ENCODE measurements around the gene QDPR. TPM values are rescaled to one million over a fixed set of nuclear protein-coding genes. Genes with fewer than 3 reads are reported as not detected.

QDPR gene
- total RNA-seq, 1 donor from 2014 or later: 52.4 TPM

- Mint-ChIP-seq H3K27ac (no peak overlapping the region), H3K4me1 (ENCODE audit: unreplicated experiment) (no peaks in the 10 kb centered on the region), H3K36me3 (no peaks in the 10 kb centered on the region), H3K27me3 (peaks cover 22% of the 10 kb centered on the region), H3K9me3 (no peaks in the 10 kb centered on the region), H3K4me3 (no peak overlapping the region)
- DNase-seq (ENCODE audit: extremely low spot score, unreplicated experiment): no peak
- no peak for TF ChIP-seq CTCF (conservative IDR thresholded peaks at IDR 0.05)
These were observed 11.8 kb upstream of the QDPR start for GRCh38 chr4:17523662-17524061.

GRCh38 chr4:17521595-17521994 lies 9.7 kb upstream of the QDPR start:
- Mint-ChIP-seq H3K27ac (no peak overlapping the region), H3K4me1 (ENCODE audit: unreplicated experiment) (peaks cover 7% of the 10 kb centered on the region), H3K27me3 (peaks cover 20% of the 10 kb centered on the region), H3K9me3 (no peaks in the 10 kb centered on the region), H3K36me3 (no peaks in the 10 kb centered on the region), H3K4me3 (no peak overlapping the region)
- DNase-seq (ENCODE audit: extremely low spot score, unreplicated experiment): no peak
- TF ChIP-seq CTCF (conservative IDR thresholded peaks at IDR 0.05): no peak

- no peak overlapping the region for H3K27ac Mint-ChIP-seq
These were observed 5.8 kb upstream of the QDPR start for GRCh38 chr4:17517664-17518063.

DNA sequence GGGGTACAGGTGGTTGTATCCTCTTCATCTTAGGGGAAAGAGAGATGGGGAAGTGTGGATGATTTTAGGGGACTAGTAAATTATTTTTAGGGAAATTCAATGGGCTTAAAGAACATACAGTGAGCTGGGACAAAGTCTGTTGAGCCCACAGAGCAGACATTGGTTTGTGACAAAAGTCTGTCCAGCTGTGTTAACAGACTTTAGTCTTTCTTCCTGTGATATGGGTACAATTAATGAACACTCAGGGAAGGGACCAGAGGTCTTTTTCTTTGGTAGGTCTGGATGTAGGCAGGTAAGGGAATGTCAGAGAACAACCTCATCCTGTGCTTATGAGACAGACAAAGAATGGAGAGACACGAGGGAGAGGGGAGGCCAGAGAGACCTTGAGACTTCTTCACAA lies 5.1 kb upstream of the QDPR start:
- Mint-ChIP-seq H3K36me3 (no peaks in the 10 kb centered on the region), H3K4me1 (ENCODE audit: unreplicated experiment) (peaks cover 13% of the 10 kb centered on the region), H3K4me3 (no peak overlapping the region), H3K9me3 (no peaks in the 10 kb centered on the region), H3K27me3 (peaks cover 30% of the 10 kb centered on the region), H3K27ac (no peak overlapping the region)
- TF ChIP-seq CTCF (conservative IDR thresholded peaks at IDR 0.05): no peak
- no peak for DNase-seq (ENCODE audit: extremely low spot score, unreplicated experiment)

More at GRCh38 chr4:17517664-17518063, 5.8 kb upstream of the QDPR start:
- no peak for TF ChIP-seq CTCF (conservative IDR thresholded peaks at IDR 0.05)
- no peaks in the 10 kb centered on the region for H3K36me3 Mint-ChIP-seq
- H3K4me3 Mint-ChIP-seq: no peak overlapping the region
- H3K4me1 Mint-ChIP-seq (ENCODE audit: unreplicated experiment): peaks cover 9% of the 10 kb centered on the region
- no peaks in the 10 kb centered on the region for H3K9me3 Mint-ChIP-seq
- H3K27me3 Mint-ChIP-seq: peaks cover 29% of the 10 kb centered on the region
- DNase-seq (ENCODE audit: extremely low spot score, unreplicated experiment): no peak

GRCh38 chr4:17515445-17516407 lies 3.8 kb upstream of the QDPR start:
- H3K4me1 Mint-ChIP-seq (ENCODE audit: unreplicated experiment): peaks cover 21% of the 10 kb centered on the region
- no peaks in the 10 kb centered on the region for H3K9me3 Mint-ChIP-seq
- peaks cover under 1% of the 10 kb centered on the region for H3K36me3 Mint-ChIP-seq
- no peak overlapping the region for H3K27ac Mint-ChIP-seq
- TF ChIP-seq CTCF (conservative IDR thresholded peaks at IDR 0.05): no peak
- DNase-seq (ENCODE audit: extremely low spot score, unreplicated experiment): no peak
- peaks cover 30% of the 10 kb centered on the region for H3K27me3 Mint-ChIP-seq
- no peak overlapping the region for H3K4me3 Mint-ChIP-seq
